A673 (cell line): ENCODE results near the gene HSPB6.

Source experiments
- EZH2 ChIP-seq: fragments of 200-600 bp; sonication (generic); IDR thresholded peaks from 2 replicates; pipeline ENCODE4 v1.6.1; 2017; ENCODE audit warnings: borderline replicate concordance, low read depth, mild to moderate bottlenecking, mixed read lengths, antibody characterized with exemption, low read length; ENCODE audit not compliant: poor library complexity, severe bottlenecking
- TF ChIP-seq, protein P1 (sequence below): fragments of 300-800, 200-600 bp; sonication (generic); conservative IDR thresholded peaks from 2 replicates; pipeline ENCODE4 v1.5.1; 2017; ENCODE audit warnings: low read depth, mild to moderate bottlenecking, antibody characterized with exemption, low read length, moderate library complexity, mixed read lengths

- TF ChIP-seq, protein P1, sequence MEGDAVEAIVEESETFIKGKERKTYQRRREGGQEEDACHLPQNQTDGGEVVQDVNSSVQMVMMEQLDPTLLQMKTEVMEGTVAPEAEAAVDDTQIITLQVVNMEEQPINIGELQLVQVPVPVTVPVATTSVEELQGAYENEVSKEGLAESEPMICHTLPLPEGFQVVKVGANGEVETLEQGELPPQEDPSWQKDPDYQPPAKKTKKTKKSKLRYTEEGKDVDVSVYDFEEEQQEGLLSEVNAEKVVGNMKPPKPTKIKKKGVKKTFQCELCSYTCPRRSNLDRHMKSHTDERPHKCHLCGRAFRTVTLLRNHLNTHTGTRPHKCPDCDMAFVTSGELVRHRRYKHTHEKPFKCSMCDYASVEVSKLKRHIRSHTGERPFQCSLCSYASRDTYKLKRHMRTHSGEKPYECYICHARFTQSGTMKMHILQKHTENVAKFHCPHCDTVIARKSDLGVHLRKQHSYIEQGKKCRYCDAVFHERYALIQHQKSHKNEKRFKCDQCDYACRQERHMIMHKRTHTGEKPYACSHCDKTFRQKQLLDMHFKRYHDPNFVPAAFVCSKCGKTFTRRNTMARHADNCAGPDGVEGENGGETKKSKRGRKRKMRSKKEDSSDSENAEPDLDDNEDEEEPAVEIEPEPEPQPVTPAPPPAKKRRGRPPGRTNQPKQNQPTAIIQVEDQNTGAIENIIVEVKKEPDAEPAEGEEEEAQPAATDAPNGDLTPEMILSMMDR = no peak
- TF ChIP-seq EZH2 = no peak
These were observed 9.8 kb upstream of the HSPB6 start for GRCh38 chr19:35766571-35767104.
